HepG2 (cell line): ENCODE data around the gene NNAT. TPM values are rescaled to one million over a fixed set of nuclear protein-coding genes. Genes with fewer than 3 reads are reported as not detected.

ENCODE experiments used
- AFF4 ChIP-seq: sonication (generic); formaldehyde crosslinking; IDR thresholded peaks from 2 replicates; pipeline ENCODE4 v1.4.0; 2020; ENCODE audit warnings: missing genetic modification reagents
- CCAR2 ChIP-seq: fragments of 200-400 bp; formaldehyde crosslinking; optimal IDR thresholded peaks from 2 replicates; pipeline ENCODE3; 2018; ENCODE audit warnings: low read depth, mild to moderate bottlenecking, low read length, moderate library complexity
- CREM ChIP-seq, 2 experiments: sonication (generic) in 1 of 2; formaldehyde crosslinking in 1 of 2; IDR thresholded peaks; 2 replicates each; pipeline versions ENCODE4 v1.4.0 to v1.6.1; 2016 to 2020; ENCODE audit warnings: antibody characterized with exemption in 1 of 2, mild to moderate bottlenecking in 1 of 2, missing genetic modification reagents in 1 of 2
- GLI4 ChIP-seq: sonication (generic); formaldehyde crosslinking; IDR thresholded peaks from 2 replicates; pipeline ENCODE4 v1.5.1; 2020; ENCODE audit warnings: missing genetic modification reagents, mild to moderate bottlenecking, moderate library complexity, borderline replicate concordance
- KDM2A ChIP-seq: sonication (generic); formaldehyde crosslinking; IDR thresholded peaks from 2 replicates; pipeline ENCODE4 v1.4.0; 2020; ENCODE audit warnings: low read depth, missing genetic modification reagents, borderline replicate concordance
- MTERF4 ChIP-seq: sonication (generic); formaldehyde crosslinking; IDR thresholded peaks from 2 replicates; pipeline ENCODE4 v1.8.0; 2023; ENCODE audit warnings: mild to moderate bottlenecking, missing genetic modification reagents
- NFYC ChIP-seq: IDR thresholded peaks from 2 replicates; pipeline ENCODE4 v1.6.1; 2016; ENCODE audit warnings: missing genetic modification reagents, missing compliant biosample characterization
- SAFB2 ChIP-seq: sonication (generic); formaldehyde crosslinking; IDR thresholded peaks from 2 replicates; pipeline ENCODE4 v1.5.1; 2020; ENCODE audit warnings: missing genetic modification reagents, low read depth, mild to moderate bottlenecking, borderline replicate concordance
- TEAD3 ChIP-seq: optimal IDR thresholded peaks from 2 replicates; pipeline ENCODE3; 2016; ENCODE audit warnings: borderline replicate concordance
- TRIM22 ChIP-seq: fragments of 450-650 bp; IDR thresholded peaks from 2 replicates; pipeline ENCODE4 v1.6.1; 2017
- ZBED4 ChIP-seq: sonication (generic); formaldehyde crosslinking; IDR thresholded peaks from 2 replicates; pipeline ENCODE4 v1.4.0; 2020; ENCODE audit warnings: missing genetic modification reagents, borderline replicate concordance
- ZNF10 ChIP-seq: sonication (generic); formaldehyde crosslinking; IDR thresholded peaks from 2 replicates; pipeline ENCODE4 v1.4.0; 2020; ENCODE audit warnings: mild to moderate bottlenecking, low read depth, missing genetic modification reagents, borderline replicate concordance
- ZNF205 ChIP-seq: IDR thresholded peaks from 2 replicates; pipeline ENCODE4 v1.6.1; 2018; ENCODE audit warnings: missing biosample characterization, missing genetic modification reagents
- ZNF224 ChIP-seq: sonication (generic); formaldehyde crosslinking; IDR thresholded peaks from 2 replicates; pipeline ENCODE4 v1.5.0; 2020; ENCODE audit warnings: mild to moderate bottlenecking, missing genetic modification reagents
- ZNF263 ChIP-seq: sonication (generic); formaldehyde crosslinking; IDR thresholded peaks from 2 replicates; pipeline ENCODE4 v1.4.0; 2020; ENCODE audit warnings: missing genetic modification reagents
- ZNF335 ChIP-seq: sonication (generic); formaldehyde crosslinking; IDR thresholded peaks from 2 replicates; pipeline ENCODE4 v1.4.0; 2020; ENCODE audit warnings: missing genetic modification reagents
- ZNF432 ChIP-seq: sonication (generic); formaldehyde crosslinking; IDR thresholded peaks from 2 replicates; pipeline ENCODE4 v1.5.0; 2020; ENCODE audit warnings: missing genetic modification reagents, mild to moderate bottlenecking, borderline replicate concordance
- ZNF550 ChIP-seq: sonication (generic); formaldehyde crosslinking; IDR thresholded peaks from 2 replicates; pipeline ENCODE4 v1.4.0; 2020; ENCODE audit warnings: mild to moderate bottlenecking, missing genetic modification reagents, borderline replicate concordance
- ZNF670 ChIP-seq: sonication (generic); formaldehyde crosslinking; IDR thresholded peaks from 2 replicates; pipeline ENCODE4 v1.8.0; 2022; ENCODE audit warnings: mild to moderate bottlenecking, missing genetic modification reagents, borderline replicate concordance
- ZSCAN9 ChIP-seq: IDR thresholded peaks from 2 replicates; pipeline ENCODE4 v1.6.1; 2016; ENCODE audit warnings: borderline replicate concordance
- polyA plus RNA-seq, 8 experiments: library from polyadenylated mRNA; depleted of rRNA in 3 of 8; stranded (reverse) in 7 of 8; unstranded in 1 of 8; fragments of >200 nt; fragmentation: Illumina TruSeq in 4 of 8; extraction: Trizol in 4 of 8; gene quantifications; 2 replicates each; pipeline versions ENCODE4 v1.2.1 to v1.2.3, GENCODE V29; 2011 to 2016; ENCODE audit warnings: low read depth in 4 of 8, missing spikeins in 1 of 8, mixed read lengths in 1 of 8; ENCODE audit not compliant: insufficient read depth in 1 of 8
- total RNA-seq, 5 experiments: library from RNA; depleted of rRNA; stranded (reverse); fragments of >200 nt; fragmentation: Illumina TruSeq; extraction: Trizol; gene quantifications; 2 replicates each; pipeline ENCODE4 v1.2.3, GENCODE V29; 2016; ENCODE audit warnings: low read depth in 1 of 5

NNAT gene
- total and polyA plus RNA-seq, 2 of the 13 experiments (the other 11 are each of a cell fraction or from before 2014, with no cell fraction given), result not detected

GRCh38 chr20:37529214-37529967 lies 8.3 kb downstream of the NNAT start (continued):
- TF ChIP-seq TRIM22, result no peak
- TF ChIP-seq KDM2A (CRISPR knock-in tag), result no peak
- TF ChIP-seq ZNF432 (CRISPR knock-in tag), result no peak
- TF ChIP-seq ZNF670 (CRISPR knock-in tag), result no peak
- TF ChIP-seq ZBED4 (CRISPR knock-in tag), result no peak
- TF ChIP-seq ZNF335 (CRISPR knock-in tag), result peak; percentile 81; the same call in 1 of the 2 replicates
- no peak for TF ChIP-seq NFYC
- TF ChIP-seq GLI4 (CRISPR knock-in tag), result 0 out of 2 replicates have a peak, but pooled peaks have one; percentile 12
- TF ChIP-seq ZNF224 (CRISPR knock-in tag), result no peak
- no peak for TF ChIP-seq ZNF550 (CRISPR knock-in tag)
- peak; percentile 43 for TF ChIP-seq TEAD3 (CRISPR knock-in tag)
- no peak for TF ChIP-seq MTERF4 (CRISPR knock-in tag)
- TF ChIP-seq ZSCAN9 (CRISPR knock-in tag), result no peak
- no peak for TF ChIP-seq AFF4 (CRISPR knock-in tag)
- TF ChIP-seq ZNF10 (CRISPR knock-in tag), result no peak
- no peak for TF ChIP-seq SAFB2 (CRISPR knock-in tag)
- TF ChIP-seq CREM (IDR thresholded peaks at IDR 0.05), result no peak
- TF ChIP-seq CREM (CRISPR knock-in tag; IDR thresholded peaks at IDR 0.05), result no peak
- TF ChIP-seq ZNF205 (CRISPR knock-in tag), result no peak
- no peak for TF ChIP-seq CCAR2
- no peak for TF ChIP-seq ZNF263 (CRISPR knock-in tag)
